Keratinocyte (primary cell): ENCODE data around the gene AHRR. TPM values are rescaled to one million over a fixed set of nuclear protein-coding genes. Genes with fewer than 3 reads are reported as not detected.

ENCODE experiments used
- DNase-seq: peaks from one replicate; pipeline ENCODE4 v3.0.0-alpha.2; 2011; ENCODE audit warnings: low read depth, missing footprints, low spot score
- FAIRE-seq: peaks from 2 replicates; lab custom pipeline; 2011; peaks lifted over from hg19 to GRCh38; lab: Jason Lieb, UNC
- H2AFZ ChIP-seq: 2 replicates; pipeline ENCODE4 v1.6.0; 2012; ENCODE audit warnings: low read length, control low read depth, inconsistent platforms; ENCODE audit not compliant: control insufficient read depth
- H3K27ac ChIP-seq: 2 replicates; pipeline ENCODE4 v1.5.1; 2011; ENCODE audit warnings: low read length; ENCODE audit not compliant: control insufficient read depth, insufficient read depth
- H3K27me3 ChIP-seq: 3 replicates; pipeline ENCODE4 v1.6.0; 2011; ENCODE audit warnings: low read length; ENCODE audit not compliant: control insufficient read depth, insufficient read depth; ENCODE audit errors: extremely low read depth
- H3K36me3 ChIP-seq, 2 experiments: 2 replicates in 1 of 2; 3 replicates in 1 of 2; pipeline ENCODE4 v1.5.1; 2011; ENCODE audit warnings: low read length in 2 of 2, mild to moderate bottlenecking in 1 of 2; ENCODE audit not compliant: control insufficient read depth in 2 of 2, insufficient read depth in 2 of 2; ENCODE audit errors: extremely low read depth in 1 of 2
- H3K4me1 ChIP-seq: 3 replicates; pipeline ENCODE4 v1.5.1; 2011; ENCODE audit warnings: low read length; ENCODE audit not compliant: control insufficient read depth, insufficient read depth; ENCODE audit errors: extremely low read depth
- H3K4me2 ChIP-seq: 3 replicates; pipeline ENCODE4 v1.6.0; 2011; ENCODE audit warnings: low read depth, low read length; ENCODE audit not compliant: control insufficient read depth, insufficient read depth; ENCODE audit errors: extremely low read depth
- H3K4me3 ChIP-seq, 3 experiments: fragments of 200-600 bp in 1 of 3; sonication (generic) in 1 of 3; 2 replicates in 2 of 3; 3 replicates in 1 of 3; pipeline ENCODE4 v1.5.1; 2011 to 2016; ENCODE audit warnings: low read length in 3 of 3, mild to moderate bottlenecking in 3 of 3, control low read depth in 2 of 3, inconsistent platforms in 1 of 3, low read depth in 1 of 3, mixed read lengths in 1 of 3, mixed run types in 1 of 3, moderate library complexity in 1 of 3; ENCODE audit not compliant: control insufficient read depth in 2 of 3, insufficient read depth in 2 of 3; ENCODE audit errors: extremely low read depth in 1 of 3
- H3K79me2 ChIP-seq: 2 replicates; pipeline ENCODE4 v1.6.0; 2012; ENCODE audit warnings: low read length; ENCODE audit not compliant: control insufficient read depth, insufficient read depth
- H3K9ac ChIP-seq: 3 replicates; pipeline ENCODE4 v1.6.0; 2011; ENCODE audit warnings: low read length; ENCODE audit not compliant: control insufficient read depth, insufficient read depth; ENCODE audit errors: extremely low read depth
- H3K9me1 ChIP-seq: 3 replicates; pipeline ENCODE4 v1.6.0; 2011; ENCODE audit warnings: low read length; ENCODE audit not compliant: control insufficient read depth, insufficient read depth; ENCODE audit errors: extremely low read depth
- H3K9me3 ChIP-seq: 2 replicates; pipeline ENCODE4 v1.5.1; 2012; ENCODE audit warnings: low read depth, low read length; ENCODE audit not compliant: control insufficient read depth
- H4K20me1 ChIP-seq: 3 replicates; pipeline ENCODE4 v1.6.0; 2011; ENCODE audit warnings: low read length; ENCODE audit not compliant: control insufficient read depth, insufficient read depth; ENCODE audit errors: extremely low read depth
- CTCF ChIP-seq, 3 experiments: IDR thresholded peaks in 1 of 3; conservative IDR thresholded peaks in 1 of 3; optimal IDR thresholded peaks in 1 of 3; 2 replicates in 2 of 3; 3 replicates in 1 of 3; pipeline versions ENCODE3 to v1.5.1; 2011; ENCODE audit warnings: low read length in 3 of 3, mild to moderate bottlenecking in 3 of 3, moderate library complexity in 2 of 3, control low read depth in 1 of 3, inconsistent platforms in 1 of 3; ENCODE audit not compliant: insufficient read depth in 2 of 3; ENCODE audit errors: extremely low read depth in 1 of 3
- EZH2 ChIP-seq: IDR thresholded peaks from one replicate; pipeline ENCODE4 v1.6.1; 2012; ENCODE audit warnings: inconsistent platforms, mild to moderate bottlenecking, low read length, moderate library complexity
- dilution Hi-C: fragments of 300-500 bp; cut with MboI; formaldehyde crosslinking; loops from one replicate; pipeline ENCODE4 v1.7.0; 2020; ENCODE audit warnings: low sequenced_read_pairs; ENCODE audit not compliant: extremely low pct_ligation_motif_present
- polyA plus RNA-seq, 5 experiments: library from polyadenylated mRNA; depleted of rRNA in 3 of 5; stranded (reverse) in 3 of 5; stranded (forward) in 1 of 5; unstranded in 1 of 5; fragments of >200 nt; gene quantifications; 1 replicate in 1 of 5; 2 replicates in 3 of 5; 3 replicates in 1 of 5; pipeline versions ENCODE4 v1.2.1 to v1.2.3, GENCODE V29; 2011 to 2012; ENCODE audit warnings: missing spikeins in 2 of 5, low read depth in 1 of 5, low replicate concordance in 1 of 5

The AHRR gene
- polyA plus RNA-seq, 1 donor (not counting 4 experiments of a cell fraction or from before 2014, with no cell fraction given), result 0.24 TPM

- Histone ChIP-seq H3K4me3 (no peak overlapping the region), H4K20me1 (no peaks in the 10 kb centered on the region), H2AFZ (no peak overlapping the region), H3K9ac (no peak overlapping the region), H3K9me3 (no peaks in the 10 kb centered on the region), H3K4me2 (no peak overlapping the region), H3K9me1 (no peaks in the 10 kb centered on the region), H3K79me2 (peaks cover 9% of the 10 kb centered on the region), H3K4me1 (peaks cover 11% of the 10 kb centered on the region), H3K27ac (no peak overlapping the region), H3K36me3 (peaks cover 11 to 15% of the 10 kb centered on the region in 2 experiments), H3K27me3 (no peaks in the 10 kb centered on the region)
- dilution Hi-C loops, result no loop called here
- DNase-seq (no peak), FAIRE-seq (no peak)
- TF ChIP-seq CTCF (optimal IDR thresholded peaks at IDR 0.05 in 1 of 3, IDR thresholded peaks at IDR 0.05 in 1 of 3, conservative IDR thresholded peaks at IDR 0.05 in 1 of 3; ENCODE audit: extremely low read depth in 1 of 3, insufficient read depth in 2 of 3, low read length in 3 of 3) (no peak), EZH2 (no peak)
Measured at GRCh38 chr5:466661-467310, 145.3 kb downstream of the AHRR start.

GRCh38 chr5:468401-468800, 146.9 kb downstream of the AHRR start:
- Histone ChIP-seq H3K9me1 (no peaks in the 10 kb centered on the region), H3K79me2 (peaks cover 16% of the 10 kb centered on the region), H3K4me3 (no peak overlapping the region), H3K36me3 (peaks cover 5 to 7% of the 10 kb centered on the region in 2 experiments), H3K9me3 (no peaks in the 10 kb centered on the region), H3K4me1 (peaks cover 16% of the 10 kb centered on the region), H3K27ac (no peak overlapping the region), H3K4me2 (no peak overlapping the region), H4K20me1 (no peaks in the 10 kb centered on the region), H3K27me3 (no peaks in the 10 kb centered on the region), H2AFZ (no peak overlapping the region), H3K9ac (no peak overlapping the region)
- DNase-seq (no peak), FAIRE-seq (no peak)
- dilution Hi-C loops, result no loop called here
- TF ChIP-seq CTCF (optimal IDR thresholded peaks at IDR 0.05 in 1 of 3, IDR thresholded peaks at IDR 0.05 in 1 of 3, conservative IDR thresholded peaks at IDR 0.05 in 1 of 3; ENCODE audit: extremely low read depth in 1 of 3, insufficient read depth in 2 of 3, low read length in 3 of 3) (no peak), EZH2 (no peak)
